ENCODE measurements around the gene ARHGAP42.

The ARHGAP42 gene

DNA sequence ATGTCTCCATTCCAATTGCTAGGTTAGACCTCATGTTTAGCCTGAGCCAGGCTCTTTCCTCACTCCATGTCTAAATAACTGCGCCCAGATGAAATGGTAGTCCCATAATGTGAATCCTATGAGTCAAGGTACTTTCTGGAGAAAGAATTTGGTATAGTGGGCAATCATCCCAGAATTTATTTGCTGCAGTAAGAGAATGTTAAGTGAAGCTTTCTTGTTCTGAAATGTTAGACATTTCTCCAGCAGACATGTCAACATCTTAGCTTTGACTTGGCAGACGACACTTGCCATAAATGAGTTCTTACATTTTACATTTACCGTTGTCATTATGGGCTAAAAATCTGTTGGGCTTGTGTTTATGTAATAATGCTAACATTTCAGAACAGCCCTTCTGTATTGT lies 277.3 kb downstream of the ARHGAP42 start:
- ATAC-seq (ENCODE audit: insufficient read depth, low read depth) = no peak
- Histone ChIP-seq H3K36me3 (ENCODE audit: insufficient read depth, low read length) (0 out of 2 replicates have a peak, but pooled peaks cover 7% of the 10 kb centered on the region), H3K4me3 (ENCODE audit: low read depth in 1 of 2, low read length in 2 of 2) (no peak overlapping the region)

GRCh38 chr11:100965346-100965745 lies 278.3 kb downstream of the ARHGAP42 start:
- no peak overlapping the region for H3K9ac ChIP-seq (ENCODE audit: low read depth, low read length)
- no peaks in the 10 kb centered on the region for H4K20me1 ChIP-seq (ENCODE audit: insufficient read depth, low read length)
- H3K4me2 ChIP-seq (ENCODE audit: insufficient read depth, low read length) = no peak overlapping the region
- H3K36me3 ChIP-seq (ENCODE audit: insufficient read depth, low read length) = 0 out of 2 replicates have a peak, but pooled peaks cover 7% of the 10 kb centered on the region
- no peak for DNase-seq
- no peak overlapping the region for H3K4me3 ChIP-seq (ENCODE audit: low read depth in 1 of 2, low read length in 2 of 2)
- ATAC-seq (ENCODE audit: insufficient read depth, low read depth) = no peak
- peaks cover 5% of the 10 kb centered on the region for H3K9me3 ChIP-seq (ENCODE audit: insufficient read depth, low read length, severe bottlenecking)
- H3K27me3 ChIP-seq (ENCODE audit: insufficient read depth, low read length, poor library complexity) = no peaks in the 10 kb centered on the region
- H3K4me1 ChIP-seq (ENCODE audit: insufficient read depth, low read length) = no peaks in the 10 kb centered on the region
- no peak for TF ChIP-seq EZH2 (IDR thresholded peaks at IDR 0.05; ENCODE audit: borderline replicate concordance, low read depth, low read length, severe bottlenecking)
- TF ChIP-seq CTCF (IDR thresholded peaks at IDR 0.05; ENCODE audit: borderline replicate concordance, extremely low read depth, low read length, poor library complexity, severe bottlenecking) = no peak
- no peaks in the 10 kb centered on the region for H3K79me2 ChIP-seq (ENCODE audit: insufficient read depth, low read length)
- no peak overlapping the region for H2AFZ ChIP-seq (ENCODE audit: low read depth, low read length)
- H3K27ac ChIP-seq (ENCODE audit: low read length) = no peak overlapping the region

More for the DNA sequence above, 277.3 kb downstream of the ARHGAP42 start:
- no peak for DNase-seq
- H3K9me3 ChIP-seq (ENCODE audit: insufficient read depth, low read length, severe bottlenecking) = peaks cover 5% of the 10 kb centered on the region
- H3K27ac ChIP-seq (ENCODE audit: low read length) = no peak overlapping the region
- H3K4me2 ChIP-seq (ENCODE audit: insufficient read depth, low read length) = no peak overlapping the region
- no peaks in the 10 kb centered on the region for H3K4me1 ChIP-seq (ENCODE audit: insufficient read depth, low read length)
- no peaks in the 10 kb centered on the region for H4K20me1 ChIP-seq (ENCODE audit: insufficient read depth, low read length)
- no peak overlapping the region for H3K9ac ChIP-seq (ENCODE audit: low read depth, low read length)
- no peak overlapping the region for H2AFZ ChIP-seq (ENCODE audit: low read depth, low read length)
- TF ChIP-seq EZH2 (IDR thresholded peaks at IDR 0.05; ENCODE audit: borderline replicate concordance, low read depth, low read length, severe bottlenecking) (no peak), CTCF (IDR thresholded peaks at IDR 0.05; ENCODE audit: borderline replicate concordance, extremely low read depth, low read length, poor library complexity, severe bottlenecking) (no peak)
- no peaks in the 10 kb centered on the region for H3K27me3 ChIP-seq (ENCODE audit: insufficient read depth, low read length, poor library complexity)
- no peaks in the 10 kb centered on the region for H3K79me2 ChIP-seq (ENCODE audit: insufficient read depth, low read length)

DNA sequence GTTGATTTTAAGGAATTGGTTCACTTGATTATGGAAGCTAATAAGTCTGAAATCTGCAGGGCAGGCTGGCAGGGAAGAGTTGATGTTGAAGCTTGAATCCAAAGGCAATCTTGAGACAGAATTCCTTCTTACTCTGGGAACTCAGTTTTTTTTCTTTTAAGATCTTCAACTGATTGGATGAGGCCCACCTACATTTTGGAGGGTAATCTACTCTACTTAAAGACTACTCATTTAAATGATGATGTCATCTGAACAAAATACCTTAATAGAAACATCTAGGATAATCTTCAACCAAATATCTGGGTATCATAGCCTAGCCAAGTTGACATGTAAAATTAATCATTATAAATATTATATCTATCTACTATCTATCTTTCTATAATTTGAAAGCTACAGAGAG lies 279.3 kb downstream of the ARHGAP42 start:
- H3K79me2 ChIP-seq (ENCODE audit: insufficient read depth, low read length) = no peaks in the 10 kb centered on the region
- peaks cover 5% of the 10 kb centered on the region for H3K9me3 ChIP-seq (ENCODE audit: insufficient read depth, low read length, severe bottlenecking)
- no peak overlapping the region for H3K27ac ChIP-seq (ENCODE audit: low read length)
- ATAC-seq (ENCODE audit: insufficient read depth, low read depth) (no peak), DNase-seq (no peak)
- no peak overlapping the region for H3K4me3 ChIP-seq (ENCODE audit: low read depth in 1 of 2, low read length in 2 of 2)
- no peak overlapping the region for H3K4me2 ChIP-seq (ENCODE audit: insufficient read depth, low read length)
- no peaks in the 10 kb centered on the region for H4K20me1 ChIP-seq (ENCODE audit: insufficient read depth, low read length)
- H3K36me3 ChIP-seq (ENCODE audit: insufficient read depth, low read length) = 0 out of 2 replicates have a peak, but pooled peaks cover 7% of the 10 kb centered on the region
- H2AFZ ChIP-seq (ENCODE audit: low read depth, low read length) = no peak overlapping the region
- no peaks in the 10 kb centered on the region for H3K4me1 ChIP-seq (ENCODE audit: insufficient read depth, low read length)
- TF ChIP-seq EZH2 (IDR thresholded peaks at IDR 0.05; ENCODE audit: borderline replicate concordance, low read depth, low read length, severe bottlenecking) (no peak), CTCF (IDR thresholded peaks at IDR 0.05; ENCODE audit: borderline replicate concordance, extremely low read depth, low read length, poor library complexity, severe bottlenecking) (no peak)
- H3K9ac ChIP-seq (ENCODE audit: low read depth, low read length) = no peak overlapping the region
- H3K27me3 ChIP-seq (ENCODE audit: insufficient read depth, low read length, poor library complexity) = no peaks in the 10 kb centered on the region

DNA sequence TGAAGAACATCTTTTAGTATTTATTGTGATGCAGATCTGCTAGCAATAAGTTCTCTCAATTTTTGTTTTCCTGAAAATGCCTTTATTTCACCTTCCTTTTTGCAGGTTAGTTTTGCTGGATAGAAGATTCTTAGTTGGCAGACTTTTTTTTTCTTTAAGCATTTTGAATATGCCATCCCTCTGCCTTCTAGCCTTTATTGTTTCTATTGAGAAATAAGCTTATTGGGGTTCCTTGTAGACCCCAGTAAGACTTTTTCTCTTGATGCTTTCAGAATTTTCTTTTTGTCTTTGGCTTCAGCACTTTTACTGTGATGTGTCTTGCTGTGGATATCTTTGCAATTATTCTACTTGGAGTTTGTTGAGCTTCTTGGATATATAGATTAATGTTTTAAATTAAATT lies 281.9 kb downstream of the ARHGAP42 start:
- H3K79me2 ChIP-seq (ENCODE audit: insufficient read depth, low read length) = no peaks in the 10 kb centered on the region
- H3K9ac ChIP-seq (ENCODE audit: low read depth, low read length) = no peak overlapping the region
- TF ChIP-seq EZH2 (IDR thresholded peaks at IDR 0.05; ENCODE audit: borderline replicate concordance, low read depth, low read length, severe bottlenecking) (no peak), CTCF (IDR thresholded peaks at IDR 0.05; ENCODE audit: borderline replicate concordance, extremely low read depth, low read length, poor library complexity, severe bottlenecking) (no peak)

More for the DNA sequence above, 281.9 kb downstream of the ARHGAP42 start:
- Histone ChIP-seq H3K27me3 (ENCODE audit: insufficient read depth, low read length, poor library complexity) (no peaks in the 10 kb centered on the region), H2AFZ (ENCODE audit: low read depth, low read length) (no peak overlapping the region), H3K4me1 (ENCODE audit: insufficient read depth, low read length) (no peaks in the 10 kb centered on the region), H3K36me3 (ENCODE audit: insufficient read depth, low read length) (no peaks in the 10 kb centered on the region), H3K4me2 (ENCODE audit: insufficient read depth, low read length) (no peak overlapping the region), H3K4me3 (ENCODE audit: low read depth in 1 of 2, low read length in 2 of 2) (no peak overlapping the region), H4K20me1 (ENCODE audit: insufficient read depth, low read length) (no peaks in the 10 kb centered on the region), H3K9me3 (ENCODE audit: insufficient read depth, low read length, severe bottlenecking) (peaks cover 5% of the 10 kb centered on the region), H3K27ac (ENCODE audit: low read length) (no peak overlapping the region)
- no peak for ATAC-seq (ENCODE audit: insufficient read depth, low read depth)
- DNase-seq = no peak

Measured in DND-41 (cell line).